Measurements from ENCODE around the gene U2AF1L4. TPM values are rescaled to one million over a fixed set of nuclear protein-coding genes. Genes with fewer than 3 reads are reported as not detected.

The U2AF1L4 gene
- total and polyA plus RNA-seq, 10 of the 15 experiments (the other 5 are each of a cell fraction or from before 2014, with no cell fraction given), result 7.9 to 21.6 (median 15.1) TPM

DNA sequence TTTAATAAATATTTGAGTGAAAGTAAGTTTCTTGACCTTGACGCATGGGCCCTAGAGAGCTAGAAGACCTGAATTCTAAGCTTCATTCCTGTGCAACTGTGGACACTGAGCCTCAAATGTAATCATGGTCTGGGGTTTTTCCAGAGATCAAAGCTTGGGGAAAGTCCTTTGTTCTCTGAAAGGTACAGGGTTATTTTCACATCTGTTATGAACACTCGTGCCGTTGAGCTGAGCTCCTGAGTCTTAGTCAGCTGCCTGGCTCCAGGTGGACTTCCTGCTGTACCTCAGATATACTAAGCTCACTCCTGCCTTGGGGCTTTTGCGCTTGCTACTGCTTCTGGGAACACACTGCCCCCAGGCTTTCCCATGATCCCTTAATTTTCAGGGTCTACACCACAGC, 48.4 kb downstream of the U2AF1L4 start:
- H2AFZ ChIP-seq (ENCODE audit: control insufficient read depth, low read depth, low read length), result peak overlapping the region; percentile 48
- H3K4me3 ChIP-seq, result no peak overlapping the region
- FAIRE-seq (no peak), DNase-seq (ENCODE audit: low read depth, low spot score) (peak; percentile 70), ATAC-seq (peak; percentile 71)
- 1% methylated on average over 4 of the region's 4 CpGs for WGBS (ENCODE audit: insufficient coverage, insufficient replicate concordance, low lambda C conversion rate, missing lambda C conversion rate)
- peaks cover 2% of the 10 kb centered on the region; the same call in 1 of the 2 replicates for H3K79me2 ChIP-seq (ENCODE audit: control insufficient read depth, insufficient read depth, low read length)
- SMC1A ChIA-PET (ENCODE audit: uncharacterized antibody, unreplicated experiment), result interaction anchor here (0.6 to 12.3 kb wide), 14 partner anchors 9 to 234 kb away, joined by 3 to 375 read pairs (median 4); partner anchors contain the start of genes IGFLR1, LIN37, PSENEN and U2AF1L4
- no peaks in the 10 kb centered on the region; the same call in 2 of the 3 replicates for H3K9me3 ChIP-seq (replicated peaks; ENCODE audit: control insufficient read depth, insufficient read depth, low read length)
- no peaks in the 10 kb centered on the region for H4K20me1 ChIP-seq (ENCODE audit: control insufficient read depth, insufficient read depth)
- CTCF ChIA-PET, result interaction anchor here (0.9 to 7.8 kb wide), 10 partner anchors 12 to 235 kb away, joined by 3 to 271 read pairs (median 4); partner anchors contain the start of genes COX6B1, LIN37 and PSENEN
- peaks cover 25% of the 10 kb centered on the region for H3K4me1 ChIP-seq (ENCODE audit: control insufficient read depth, insufficient read depth, low read length)
- peak overlapping the region; percentile 53 for H3K4me2 ChIP-seq (ENCODE audit: control insufficient read depth, insufficient read depth)
- H3K9ac ChIP-seq (ENCODE audit: control insufficient read depth, insufficient read depth, low read length), result peak overlapping the region; percentile 18
- RAD21 ChIA-PET (ENCODE audit: unreplicated experiment), result interaction anchor here (0.6 to 11.0 kb wide), 12 partner anchors 11 to 343 kb away, joined by 3 to 430 read pairs (median 7); partner anchors contain the start of genes IGFLR1, LIN37, PSENEN and U2AF1L4
- BruUV-seq (replicated peaks), result no TSS peak
- H3K36me3 ChIP-seq (ENCODE audit: control insufficient read depth in 2 of 2, insufficient read depth in 2 of 2, low read length in 1 of 2), result no peaks in the 10 kb centered on the region
- intact Hi-C loops (cut with micrococcal nuclease; ENCODE audit: unreplicated experiment) (no loop called here), in situ Hi-C loops (cut with MboI) (no loop called here)
- POLR2A ChIA-PET, result interaction anchor here (0.9 to 11.9 kb wide), 11 partner anchors 14 to 366 kb away, joined by 3 to 516 read pairs (median 6); partner anchors contain the start of genes COX6B1, IGFLR1, LIN37 and PSENEN
- H3K27me3 ChIP-seq (replicated peaks in 1 of 2; ENCODE audit: control insufficient read depth in 2 of 2, insufficient read depth in 2 of 2, low read length in 1 of 2), result no peaks in the 10 kb centered on the region
- peak overlapping the region; percentile 79 for H3K27ac ChIP-seq (ENCODE audit: control insufficient read depth, insufficient read depth)
- TF ChIP-seq RB1 (IDR thresholded peaks at IDR 0.05; ENCODE audit: borderline replicate concordance) (no peak), EP300 (IDR thresholded peaks at IDR 0.05; ENCODE audit: borderline replicate concordance in 1 of 2, control insufficient read depth in 1 of 2, low read depth in 2 of 2, low read length in 2 of 2) (peak; percentile 58 to 76; a peak in 2 of 4 replicates), RUNX3 (IDR thresholded peaks at IDR 0.05; ENCODE audit: low read length) (peak; percentile 71; the same call in 1 of the 2 replicates), EED (IDR thresholded peaks at IDR 0.05; ENCODE audit: low read depth) (peak; percentile 89), ASH2L (IDR thresholded peaks at IDR 0.05; ENCODE audit: borderline replicate concordance, low read depth) (no peak), NFIC (IDR thresholded peaks at IDR 0.05; ENCODE audit: low read depth, low read length) (peak; percentile 59; the same call in 1 of the 2 replicates), ZBED1 (IDR thresholded peaks at IDR 0.05; ENCODE audit: borderline replicate concordance) (peak; percentile 64; the same call in 1 of the 2 replicates), STAT3 (IDR thresholded peaks at IDR 0.05; ENCODE audit: low read depth, low read length) (no peak), TBL1XR1 (IDR thresholded peaks at IDR 0.05; ENCODE audit: low read depth, low read length) (peak; percentile 59; the same call in 1 of the 2 replicates), ZNF384 (IDR thresholded peaks at IDR 0.05; ENCODE audit: borderline replicate concordance, low read depth, low read length) (no peak), IRF4 (IDR thresholded peaks at IDR 0.05; ENCODE audit: low read depth, low read length) (peak; percentile 64; the same call in 1 of the 2 replicates), CHD2 (IDR thresholded peaks at IDR 0.05; ENCODE audit: borderline replicate concordance, low read depth, low read length) (no peak), HCFC1 (IDR thresholded peaks at IDR 0.05; ENCODE audit: low read length) (no peak), NR2C2 (IDR thresholded peaks at IDR 0.05; ENCODE audit: borderline replicate concordance, control insufficient read depth, insufficient read length, low read depth) (no peak), ZNF592 (IDR thresholded peaks at IDR 0.05) (peak; percentile 27; the same call in 1 of the 2 replicates), BHLHE40 (IDR thresholded peaks at IDR 0.05; ENCODE audit: borderline replicate concordance in 1 of 2, low read depth in 2 of 2, low read length in 1 of 2) (peak; percentile 92), CBX3 (IDR thresholded peaks at IDR 0.05; ENCODE audit: borderline replicate concordance, low read depth) (no peak), NFXL1 (IDR thresholded peaks at IDR 0.05; ENCODE audit: borderline replicate concordance) (no peak), POLR2A (IDR thresholded peaks at IDR 0.05; ENCODE audit: low read depth, low read length) (no peak), SIN3A (IDR thresholded peaks at IDR 0.05; ENCODE audit: low read depth, low read length) (no peak)
- TF ChIP-seq, protein P1, sequence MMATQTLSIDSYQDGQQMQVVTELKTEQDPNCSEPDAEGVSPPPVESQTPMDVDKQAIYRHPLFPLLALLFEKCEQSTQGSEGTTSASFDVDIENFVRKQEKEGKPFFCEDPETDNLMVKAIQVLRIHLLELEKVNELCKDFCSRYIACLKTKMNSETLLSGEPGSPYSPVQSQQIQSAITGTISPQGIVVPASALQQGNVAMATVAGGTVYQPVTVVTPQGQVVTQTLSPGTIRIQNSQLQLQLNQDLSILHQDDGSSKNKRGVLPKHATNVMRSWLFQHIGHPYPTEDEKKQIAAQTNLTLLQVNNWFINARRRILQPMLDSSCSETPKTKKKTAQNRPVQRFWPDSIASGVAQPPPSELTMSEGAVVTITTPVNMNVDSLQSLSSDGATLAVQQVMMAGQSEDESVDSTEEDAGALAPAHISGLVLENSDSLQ (IDR thresholded peaks at IDR 0.05), result no peak

All from GM12878 (cell line).